GM12872 (cell line): ENCODE results near the gene UTS2R.

ENCODE experiments used
- TF ChIP-seq, protein P1 (sequence below): IDR thresholded peaks from 3 replicates; pipeline ENCODE4 v1.5.1; 2011; ENCODE audit warnings: low read depth, mild to moderate bottlenecking, low read length, moderate library complexity; ENCODE audit not compliant: insufficient read depth

UTS2R gene

DNA sequence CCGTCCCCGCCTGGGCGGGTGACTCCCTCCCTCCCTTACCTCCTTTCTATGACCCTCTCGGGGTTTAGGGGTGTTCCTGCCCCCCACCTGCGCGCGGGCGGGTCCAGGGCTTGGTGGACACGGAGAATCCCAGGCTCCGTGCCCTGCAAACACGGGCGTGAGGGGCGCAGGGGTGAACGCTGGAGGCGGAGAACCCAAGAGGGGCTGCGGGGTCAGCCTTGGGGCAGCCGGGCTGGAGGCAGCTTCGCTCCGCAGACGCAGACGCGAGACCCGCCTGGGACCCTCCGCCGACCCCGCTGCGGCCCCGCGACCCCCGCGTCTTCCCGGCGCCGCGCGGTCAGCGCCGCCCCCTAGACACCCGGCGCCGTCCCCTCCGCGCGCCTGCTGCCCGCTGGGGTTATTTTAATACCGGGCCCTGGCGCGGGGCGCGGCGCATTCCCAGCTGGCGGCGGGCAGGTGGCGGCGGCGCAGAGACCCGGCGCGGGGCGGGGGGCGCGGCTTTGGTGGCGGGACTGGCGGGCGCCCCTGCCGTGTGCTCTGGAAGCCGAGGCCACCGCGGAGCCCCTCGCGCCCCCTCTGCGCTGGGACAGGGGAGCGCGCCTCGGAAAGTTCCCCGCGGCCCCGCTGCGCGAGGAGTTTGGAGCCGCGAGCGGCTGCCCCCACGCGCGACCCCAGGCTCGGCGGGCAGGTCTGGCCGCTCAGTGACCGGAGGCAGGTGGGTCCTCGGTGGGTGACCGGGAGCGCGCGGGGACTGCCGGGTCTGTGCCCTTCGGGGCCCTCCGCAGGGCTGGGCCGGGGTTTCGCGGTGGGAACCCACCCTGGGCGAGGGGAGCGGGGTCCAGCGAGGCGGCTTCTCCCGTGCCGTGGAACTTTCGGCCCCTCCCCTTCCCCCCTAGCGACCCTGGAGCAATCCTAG lies at the start of gene UTS2R:
TSS of gene UTS2R (plus strand) at position 433 of the 916 bp plus-strand sequence. CDS start 2,560 bp downstream, outside the sequence.
- TF ChIP-seq, protein P1, sequence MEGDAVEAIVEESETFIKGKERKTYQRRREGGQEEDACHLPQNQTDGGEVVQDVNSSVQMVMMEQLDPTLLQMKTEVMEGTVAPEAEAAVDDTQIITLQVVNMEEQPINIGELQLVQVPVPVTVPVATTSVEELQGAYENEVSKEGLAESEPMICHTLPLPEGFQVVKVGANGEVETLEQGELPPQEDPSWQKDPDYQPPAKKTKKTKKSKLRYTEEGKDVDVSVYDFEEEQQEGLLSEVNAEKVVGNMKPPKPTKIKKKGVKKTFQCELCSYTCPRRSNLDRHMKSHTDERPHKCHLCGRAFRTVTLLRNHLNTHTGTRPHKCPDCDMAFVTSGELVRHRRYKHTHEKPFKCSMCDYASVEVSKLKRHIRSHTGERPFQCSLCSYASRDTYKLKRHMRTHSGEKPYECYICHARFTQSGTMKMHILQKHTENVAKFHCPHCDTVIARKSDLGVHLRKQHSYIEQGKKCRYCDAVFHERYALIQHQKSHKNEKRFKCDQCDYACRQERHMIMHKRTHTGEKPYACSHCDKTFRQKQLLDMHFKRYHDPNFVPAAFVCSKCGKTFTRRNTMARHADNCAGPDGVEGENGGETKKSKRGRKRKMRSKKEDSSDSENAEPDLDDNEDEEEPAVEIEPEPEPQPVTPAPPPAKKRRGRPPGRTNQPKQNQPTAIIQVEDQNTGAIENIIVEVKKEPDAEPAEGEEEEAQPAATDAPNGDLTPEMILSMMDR: no peak

DNA sequence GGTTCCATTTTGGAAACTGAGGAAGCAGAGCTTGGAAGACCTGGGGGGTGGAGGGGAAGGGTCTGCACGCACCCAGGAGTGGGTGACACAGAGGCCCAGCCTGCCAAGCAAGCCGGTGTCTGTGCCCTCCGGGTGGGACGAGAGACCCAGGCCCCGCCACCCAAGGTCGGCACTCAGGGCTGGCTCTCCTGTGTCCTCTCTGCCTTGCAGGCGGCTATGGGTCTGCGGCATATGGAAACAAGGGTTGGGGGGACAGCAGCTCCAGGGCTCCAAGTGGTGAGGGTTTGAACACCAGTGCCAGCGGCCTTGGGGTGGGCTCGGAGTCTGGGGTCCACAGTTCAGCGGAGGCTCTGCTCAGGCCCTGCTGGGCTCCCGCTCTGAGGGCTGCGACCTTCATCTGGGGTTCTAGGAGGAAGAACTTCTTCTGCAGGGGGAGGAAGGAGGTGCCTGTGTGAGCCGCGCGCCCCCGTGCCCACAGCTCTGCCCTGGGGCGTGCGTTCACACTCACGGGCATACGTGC lies 49.6 kb upstream of the UTS2R start:
- TF ChIP-seq, protein P1: no peak

DNA sequence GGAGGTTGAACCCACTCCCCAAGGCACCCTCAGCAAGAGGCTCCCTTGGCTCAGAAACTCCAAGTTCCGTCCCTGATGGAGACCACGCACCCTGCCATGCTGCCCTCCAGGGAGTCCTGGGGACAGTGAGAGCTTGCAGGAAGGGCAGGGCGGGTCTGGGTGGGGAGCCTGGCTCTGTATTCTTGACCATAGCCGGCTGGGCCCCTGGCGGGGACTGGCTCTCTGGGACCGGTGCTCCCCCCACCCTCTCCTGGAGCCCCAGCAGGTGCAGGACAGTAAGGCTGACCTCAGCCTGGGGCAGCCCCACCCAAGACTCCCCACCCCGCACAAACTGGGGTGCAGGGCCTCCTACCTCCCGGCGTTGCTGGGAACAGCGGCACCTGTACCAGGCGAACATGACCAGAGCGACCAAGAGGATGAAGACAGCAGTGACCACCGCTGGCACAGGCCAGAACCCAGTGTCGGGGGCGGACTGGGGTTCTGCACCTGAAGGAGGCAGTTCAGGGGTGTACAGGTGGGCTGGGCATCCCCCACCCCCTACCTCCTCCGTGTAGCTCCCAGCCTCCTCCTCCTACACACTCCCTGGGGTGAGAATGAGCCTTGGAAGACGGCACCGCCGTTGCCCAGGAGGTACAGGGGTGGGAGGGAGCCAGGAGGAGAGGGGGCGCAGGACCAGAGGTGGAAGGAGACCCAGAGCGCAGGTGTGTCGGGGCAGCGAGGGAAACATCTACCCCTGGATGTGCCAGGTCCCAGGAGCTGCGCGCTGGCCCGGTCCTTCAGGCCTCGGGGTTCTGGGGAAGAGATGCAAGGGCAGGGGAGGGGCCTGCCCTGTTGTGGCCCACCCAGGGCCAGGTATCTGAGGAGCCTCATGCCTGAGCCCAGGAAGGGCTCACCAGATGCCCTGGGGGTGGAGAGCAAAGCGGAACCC lies 48.8 kb upstream of the UTS2R start:
- TF ChIP-seq, protein P1: no peak

DNA sequence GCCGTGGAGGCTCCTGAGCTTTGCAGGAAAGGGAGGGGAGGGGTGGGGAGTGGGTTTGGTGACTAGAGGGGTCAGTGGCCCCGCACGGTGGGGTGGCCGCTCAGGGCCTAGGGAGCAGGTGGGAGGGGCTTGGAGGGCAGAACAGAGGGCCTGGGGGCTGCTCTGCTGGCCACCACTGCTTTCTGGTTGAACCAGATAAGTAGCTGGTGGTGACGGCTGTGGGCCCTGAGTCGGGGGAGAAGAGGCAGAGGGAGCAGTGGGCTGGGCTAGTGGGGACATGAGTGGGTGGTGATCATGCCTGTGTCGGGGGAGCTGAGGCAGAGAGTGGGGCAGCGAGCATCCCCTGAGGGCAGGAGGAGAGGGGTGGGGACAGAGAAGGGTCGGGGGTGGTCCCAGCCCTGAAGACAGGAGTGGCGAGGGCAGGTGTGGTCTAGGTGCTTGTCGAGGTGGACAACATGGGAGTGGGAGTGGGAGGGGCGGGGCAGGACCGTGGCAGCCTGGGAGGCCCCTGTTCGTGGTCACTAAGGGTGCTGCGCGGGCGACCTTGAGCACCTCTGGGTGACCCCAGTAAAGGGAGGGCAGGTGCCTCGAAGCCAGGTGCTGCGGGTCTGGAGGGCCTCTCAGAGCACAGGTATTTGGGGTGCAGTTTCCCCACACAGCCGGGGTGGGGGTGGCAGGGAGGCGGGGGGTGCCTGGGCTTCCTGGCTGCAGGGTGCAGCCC lies 47.9 kb upstream of the UTS2R start:
- TF ChIP-seq, protein P1: no peak

DNA sequence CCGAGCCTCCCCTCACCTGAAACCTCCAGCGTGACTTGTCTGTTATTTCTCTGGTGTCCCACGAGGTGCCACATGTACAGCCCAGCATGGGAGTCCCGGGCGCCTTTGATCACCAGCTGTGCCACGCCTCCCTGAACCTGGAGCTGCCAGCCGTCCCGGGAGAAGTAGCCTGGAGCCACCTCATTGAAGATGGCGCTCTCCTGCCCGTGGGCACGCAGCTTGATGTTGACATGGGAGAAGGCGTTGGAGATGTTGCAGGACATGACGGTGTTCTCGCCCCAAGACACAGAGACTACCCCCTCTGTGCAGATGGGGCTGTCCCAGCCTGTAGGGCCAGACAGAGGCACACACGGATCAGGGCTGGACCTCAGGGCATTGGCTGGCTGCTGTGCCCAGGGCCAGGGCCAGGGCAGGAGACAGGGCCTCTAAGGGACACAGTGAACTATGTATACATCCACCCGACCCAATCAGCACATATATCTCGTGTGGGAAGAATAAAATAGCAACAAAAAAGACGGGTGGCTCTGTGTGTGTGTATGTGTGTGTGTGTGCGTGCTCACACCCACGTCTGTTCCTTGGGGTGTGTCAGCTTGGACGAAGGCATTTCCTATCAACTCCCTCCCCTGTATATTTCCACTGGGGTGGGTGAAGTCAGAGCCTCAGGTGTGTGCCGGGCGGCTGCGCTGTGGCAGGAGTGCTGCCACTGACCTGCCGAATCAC lies 46.8 kb upstream of the UTS2R start:
- TF ChIP-seq, protein P1: no peak

DNA sequence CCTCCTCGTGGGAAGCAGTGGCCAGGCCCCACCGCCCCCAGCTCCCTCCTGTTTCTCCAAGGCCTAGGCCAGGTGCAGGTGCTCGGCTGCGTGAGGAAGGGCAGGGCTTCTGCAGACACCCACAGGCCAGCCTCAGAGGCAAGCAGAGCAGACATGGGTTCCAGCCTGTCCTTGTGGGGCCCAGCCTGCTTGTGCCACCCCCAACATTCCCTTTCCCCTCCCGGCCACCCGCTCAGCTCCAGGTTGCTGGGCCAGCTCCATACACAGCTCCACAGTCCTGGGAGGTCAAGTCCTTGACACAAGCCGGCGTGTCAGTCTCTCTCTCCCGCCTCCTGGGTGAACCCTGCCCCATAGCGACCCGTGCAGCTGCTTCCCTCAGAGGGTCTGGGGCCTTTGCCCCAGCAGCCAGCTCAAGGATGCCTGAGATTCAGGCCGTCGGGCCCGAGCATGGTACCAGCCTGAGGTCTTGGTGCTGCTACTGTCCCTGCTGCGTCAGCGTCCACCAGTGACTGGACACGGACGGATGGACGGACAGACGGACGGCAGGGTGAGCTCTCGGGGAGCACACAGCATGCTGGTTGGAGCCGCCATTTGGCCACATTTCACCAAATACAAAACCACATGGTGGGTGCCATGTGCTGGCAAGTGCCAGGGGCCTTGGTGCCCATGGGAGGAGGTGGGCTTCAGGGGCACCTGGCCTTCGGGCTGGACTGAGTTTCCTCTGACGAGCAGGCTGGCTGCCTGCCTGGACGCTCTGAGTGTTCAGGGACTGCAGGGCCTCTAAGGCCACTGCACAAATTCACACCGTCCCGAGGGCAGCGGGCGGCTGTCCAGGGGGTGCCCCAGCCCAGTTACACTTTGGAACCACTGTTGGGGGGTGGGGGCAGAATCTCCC lies 46.0 kb upstream of the UTS2R start:
- TF ChIP-seq, protein P1: no peak
